PC-9 (cell line): ENCODE measurements around the gene PTPRC. TPM values are rescaled to one million over a fixed set of nuclear protein-coding genes. Genes with fewer than 3 reads are reported as not detected.

ENCODE experiments used
- BruUV-seq: library from RNA; stranded (reverse); fragments of 400-500 nt; replicated peaks from 2 replicates; lab custom pipeline; 2021; lab: Mats Ljungman, UMichigan
- CTCF ChIA-PET: fragments of 300-600 bp; sonication (Branson Sonifier 250); formaldehyde crosslinking; loops from one replicate; lab custom pipeline; 2022; ENCODE audit warnings: antibody characterized with exemption; lab: Charles Lee
- POLR2A ChIA-PET: fragments of 300-600 bp; sonication (Branson Sonifier 250); formaldehyde crosslinking; loops from one replicate; lab custom pipeline; 2022; ENCODE audit warnings: antibody characterized with exemption; ENCODE audit not compliant: unreplicated experiment; lab: Charles Lee
- DNase-seq, 2 experiments: peaks; one replicate each; pipeline versions ENCODE4 v3.0.0 to v3.0.0-alpha.2; 2015 to 2022; ENCODE audit warnings: mixed read lengths in 1 of 2
- H2AFZ ChIP-seq: fragments of 200-600 bp; sonication (generic); 2 replicates; pipeline ENCODE4 v1.8.1; 2017; ENCODE audit warnings: antibody characterized with exemption
- H3F3A ChIP-seq: fragments of 200-600 bp; sonication (generic); 2 replicates; pipeline ENCODE4 v1.8.1; 2017; ENCODE audit warnings: antibody characterized with exemption, mild to moderate bottlenecking, low read depth; ENCODE audit not compliant: insufficient read depth
- H3K27ac ChIP-seq: fragments of 200-600 bp; sonication (generic); 2 replicates; pipeline ENCODE4 v1.6.1; 2016; ENCODE audit warnings: mixed run types
- H3K27me3 ChIP-seq: fragments of 200-600 bp; sonication (generic); 2 replicates; pipeline ENCODE4 v1.6.1; 2016; ENCODE audit warnings: low read depth, mixed run types; ENCODE audit not compliant: insufficient read depth
- H3K36me3 ChIP-seq: fragments of 200-600 bp; sonication (generic); 2 replicates; pipeline ENCODE4 v1.6.1; 2016; ENCODE audit warnings: low read depth, mixed run types
- H3K4me1 ChIP-seq: fragments of 200-600 bp; sonication (generic); replicated peaks from 2 replicates; pipeline ENCODE4 v1.6.1; 2016; ENCODE audit warnings: mixed run types; ENCODE audit not compliant: insufficient read depth
- H3K4me2 ChIP-seq: fragments of 200-600 bp; sonication (generic); 2 replicates; pipeline ENCODE4 v1.6.1; 2017; ENCODE audit warnings: mixed run types
- H3K4me3 ChIP-seq: fragments of 200-600 bp; sonication (generic); 2 replicates; pipeline ENCODE4 v1.6.1; 2016; ENCODE audit warnings: mixed run types
- H3K79me2 ChIP-seq: fragments of 200-600 bp; sonication (generic); 2 replicates; pipeline ENCODE4 v1.6.1; 2017; ENCODE audit warnings: low read depth, mixed run types
- H3K9me2 ChIP-seq: fragments of 200-600 bp; sonication (generic); 2 replicates; pipeline ENCODE4 v1.8.1; 2017; ENCODE audit warnings: mild to moderate bottlenecking; ENCODE audit not compliant: insufficient read depth
- H3K9me3 ChIP-seq: fragments of 200-600 bp; sonication (generic); 2 replicates; pipeline ENCODE4 v1.8.1; 2016; ENCODE audit warnings: low read depth; ENCODE audit not compliant: insufficient read depth
- H4K20me1 ChIP-seq: fragments of 200-600 bp; sonication (generic); 2 replicates; pipeline ENCODE4 v1.8.1; 2017; ENCODE audit not compliant: insufficient read depth
- EZH2 ChIP-seq: fragments of 200-600 bp; sonication (generic); IDR thresholded peaks from 2 replicates; pipeline ENCODE4 v1.8.0; 2017; ENCODE audit warnings: antibody characterized with exemption, low read depth
- intact Hi-C: fragments of 100-400 bp; cut with micrococcal nuclease; formaldehyde crosslinking; loops from one replicate; pipeline ENCODE4 v1.10.0; 2022; ENCODE audit not compliant: unreplicated experiment
- total RNA-seq: library from RNA; stranded (reverse); gene quantifications from 2 replicates; pipeline ENCODE4 v1.2.3, GENCODE V29; 2021
- TF ChIP-seq, protein P1 (sequence below): fragments of 200-600 bp; sonication (generic); conservative IDR thresholded peaks from 2 replicates; pipeline ENCODE4 v1.6.1; 2017; ENCODE audit warnings: mixed run types, antibody characterized with exemption, mild to moderate bottlenecking, moderate library complexity

Gene PTPRC
- total RNA-seq, 1 experiment from 2014 or later = 0.79 TPM

DNA sequence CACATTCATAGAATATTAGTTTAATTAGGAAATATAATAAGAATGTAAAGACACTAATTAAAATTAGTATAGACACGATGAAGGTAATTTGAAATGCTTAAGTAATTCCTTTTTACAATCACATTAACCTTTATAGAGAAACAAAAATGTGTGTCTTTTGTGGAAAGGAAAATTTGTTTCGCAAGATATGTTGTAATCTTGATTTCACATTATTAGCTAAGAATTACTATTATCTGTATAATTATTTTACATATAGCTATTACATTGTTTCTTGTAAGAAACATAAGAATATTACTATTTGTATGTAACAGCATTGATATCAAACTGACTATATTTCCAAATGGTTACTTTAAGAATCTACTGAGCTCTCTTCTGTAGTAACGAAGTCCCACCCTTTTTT is 111.2 kb downstream of the PTPRC start:
- H2AFZ ChIP-seq = no peak overlapping the region
- H3K9me3 ChIP-seq = no peaks in the 10 kb centered on the region
- no peak overlapping the region for H3K4me3 ChIP-seq
- no peaks in the 10 kb centered on the region; the same call in 1 of the 2 replicates for H3K9me2 ChIP-seq
- H3F3A ChIP-seq = no peaks in the 10 kb centered on the region
- no peaks in the 10 kb centered on the region for H3K79me2 ChIP-seq
- H4K20me1 ChIP-seq = no peaks in the 10 kb centered on the region
- no peak overlapping the region for H3K4me2 ChIP-seq
- TF ChIP-seq EZH2 = no peak
- TF ChIP-seq, protein P1, sequence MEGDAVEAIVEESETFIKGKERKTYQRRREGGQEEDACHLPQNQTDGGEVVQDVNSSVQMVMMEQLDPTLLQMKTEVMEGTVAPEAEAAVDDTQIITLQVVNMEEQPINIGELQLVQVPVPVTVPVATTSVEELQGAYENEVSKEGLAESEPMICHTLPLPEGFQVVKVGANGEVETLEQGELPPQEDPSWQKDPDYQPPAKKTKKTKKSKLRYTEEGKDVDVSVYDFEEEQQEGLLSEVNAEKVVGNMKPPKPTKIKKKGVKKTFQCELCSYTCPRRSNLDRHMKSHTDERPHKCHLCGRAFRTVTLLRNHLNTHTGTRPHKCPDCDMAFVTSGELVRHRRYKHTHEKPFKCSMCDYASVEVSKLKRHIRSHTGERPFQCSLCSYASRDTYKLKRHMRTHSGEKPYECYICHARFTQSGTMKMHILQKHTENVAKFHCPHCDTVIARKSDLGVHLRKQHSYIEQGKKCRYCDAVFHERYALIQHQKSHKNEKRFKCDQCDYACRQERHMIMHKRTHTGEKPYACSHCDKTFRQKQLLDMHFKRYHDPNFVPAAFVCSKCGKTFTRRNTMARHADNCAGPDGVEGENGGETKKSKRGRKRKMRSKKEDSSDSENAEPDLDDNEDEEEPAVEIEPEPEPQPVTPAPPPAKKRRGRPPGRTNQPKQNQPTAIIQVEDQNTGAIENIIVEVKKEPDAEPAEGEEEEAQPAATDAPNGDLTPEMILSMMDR = no peak
- intact Hi-C loops = no loop called here
- H3K4me1 ChIP-seq = no peaks in the 10 kb centered on the region
- no TSS peak for BruUV-seq
- CTCF ChIA-PET = no interaction called here
- no peaks in the 10 kb centered on the region for H3K27me3 ChIP-seq
- H3K36me3 ChIP-seq = no peaks in the 10 kb centered on the region
- POLR2A ChIA-PET = interaction anchor here (0.5 kb wide), 1 partner anchor 1769 kb away, joined by 4 read pairs; no protein-coding TSS in a partner anchor
- no peak overlapping the region for H3K27ac ChIP-seq
- DNase-seq = no peak

- no peaks in the 10 kb centered on the region for H3K4me1 ChIP-seq
- H4K20me1 ChIP-seq = no peaks in the 10 kb centered on the region
- POLR2A ChIA-PET = no interaction called here
- H3K27me3 ChIP-seq = no peaks in the 10 kb centered on the region
- no peaks in the 10 kb centered on the region for H3K9me3 ChIP-seq
- H3K36me3 ChIP-seq = no peaks in the 10 kb centered on the region
- no peak for DNase-seq
- no peak overlapping the region for H3K27ac ChIP-seq
- no peaks in the 10 kb centered on the region for H3K79me2 ChIP-seq
- CTCF ChIA-PET = no interaction called here
- no TSS peak for BruUV-seq
- TF ChIP-seq, protein P1 = no peak
- H3K4me2 ChIP-seq = no peak overlapping the region
- intact Hi-C loops = no loop called here
- no peak overlapping the region for H2AFZ ChIP-seq
- no peak overlapping the region for H3K4me3 ChIP-seq
- no peaks in the 10 kb centered on the region; the same call in 1 of the 2 replicates for H3K9me2 ChIP-seq
- no peaks in the 10 kb centered on the region for H3F3A ChIP-seq
These were observed 112.9 kb downstream of the PTPRC start for GRCh38 chr1:198751741-198752140.

DNA sequence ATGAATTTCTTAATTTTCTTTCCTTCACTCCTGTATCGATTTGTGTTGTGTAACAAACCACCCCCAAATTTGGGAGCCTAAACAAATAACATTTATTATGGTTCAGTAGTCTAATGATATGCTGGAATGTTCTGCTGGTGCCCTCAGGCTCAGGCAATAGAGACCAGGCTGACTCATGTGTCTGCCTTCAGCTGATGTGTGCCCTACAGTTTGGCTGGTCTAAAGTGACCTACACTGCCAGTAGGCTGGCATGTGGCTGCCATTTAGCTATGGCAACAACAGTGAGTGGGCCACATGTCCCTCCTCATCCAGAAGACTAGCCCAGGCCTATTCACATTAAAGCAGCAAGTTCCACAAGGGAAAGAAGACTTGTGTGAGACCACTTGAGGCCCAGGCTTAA is 115.8 kb downstream of the PTPRC start:
- Histone ChIP-seq H3K4me3 (no peak overlapping the region), H3K36me3 (no peaks in the 10 kb centered on the region), H3K27me3 (no peaks in the 10 kb centered on the region), H4K20me1 (no peaks in the 10 kb centered on the region), H3K9me3 (no peaks in the 10 kb centered on the region), H3K27ac (no peak overlapping the region), H2AFZ (no peak overlapping the region), H3K79me2 (no peaks in the 10 kb centered on the region), H3K4me1 (no peaks in the 10 kb centered on the region), H3F3A (no peaks in the 10 kb centered on the region), H3K4me2 (no peak overlapping the region), H3K9me2 (no peaks in the 10 kb centered on the region)
- DNase-seq = no peak
- no TSS peak for BruUV-seq
- CTCF ChIA-PET = no interaction called here
- intact Hi-C loops = no loop called here
- POLR2A ChIA-PET = no interaction called here
- no peak for TF ChIP-seq EZH2
- TF ChIP-seq, protein P1 = no peak
